Measurements from ENCODE around the gene SIRT1. TPM values are rescaled to one million over a fixed set of nuclear protein-coding genes. Genes with fewer than 3 reads are reported as not detected.

SIRT1 gene
- total and polyA plus RNA-seq, 10 of the 15 experiments (the other 5 are each of a cell fraction or from before 2014, with no cell fraction given), result 3.6 to 14.2 (median 10.2) TPM

DNA sequence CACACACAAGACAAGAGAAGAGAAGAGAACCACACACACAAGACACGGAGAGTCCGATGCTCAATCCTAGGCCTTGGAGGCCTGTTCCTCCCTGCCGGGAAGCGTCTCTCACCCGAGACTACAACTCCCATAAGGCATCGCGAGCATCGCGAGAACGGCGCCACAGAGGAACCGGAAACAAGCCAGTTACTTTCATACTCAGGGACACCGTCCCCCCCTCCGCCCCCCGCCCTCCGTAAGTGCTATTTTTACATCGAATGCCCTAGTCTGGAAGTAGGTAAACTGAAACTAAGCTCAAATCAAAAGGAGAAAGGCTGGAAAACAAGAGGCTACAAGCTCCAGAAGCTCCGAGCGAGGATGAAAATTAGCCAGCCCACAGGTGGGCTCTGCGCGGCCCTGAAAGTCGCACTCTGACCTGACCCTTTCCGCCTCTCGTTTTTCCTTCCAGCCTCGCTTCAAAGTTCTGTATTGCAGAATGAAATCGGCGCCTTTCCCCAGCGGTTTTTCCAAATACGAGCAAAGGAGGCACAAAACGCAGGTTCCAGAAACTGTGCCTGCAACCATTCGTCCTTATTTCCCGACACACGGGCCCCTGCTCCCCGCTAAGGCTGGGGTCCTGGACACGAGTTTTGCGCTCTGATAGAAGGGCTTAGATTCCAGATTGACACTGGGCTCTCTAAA lies 35.0 kb upstream of the SIRT1 start (continued):
- TF ChIP-seq ZBTB40 (IDR thresholded peaks at IDR 0.05; ENCODE audit: borderline replicate concordance) (peak; percentile 91), POLR2A (IDR thresholded peaks at IDR 0.05; ENCODE audit: low read depth, low read length) (peak; percentile 71), FOXK2 (IDR thresholded peaks at IDR 0.05) (0 out of 2 replicates have a peak, but pooled peaks have one; percentile 26), SUZ12 (IDR thresholded peaks at IDR 0.05; ENCODE audit: unreplicated experiment) (no peak), JUNB (IDR thresholded peaks at IDR 0.05) (no peak), CBX5 (IDR thresholded peaks at IDR 0.05; ENCODE audit: low read depth) (no peak), HDAC6 (IDR thresholded peaks at IDR 0.05; ENCODE audit: unreplicated experiment) (no peak), RAD21 (IDR thresholded peaks at IDR 0.05; ENCODE audit: insufficient read depth, low read depth, low read length) (no peak), HDGF (IDR thresholded peaks at IDR 0.05) (no peak), IRF3 (IDR thresholded peaks at IDR 0.05) (no peak), CHD1 (IDR thresholded peaks at IDR 0.05; ENCODE audit: low read depth, low read length) (no peak), EZH2 (IDR thresholded peaks at IDR 0.05; ENCODE audit: borderline replicate concordance, control insufficient read depth, low read depth, low read length) (no peak), SMAD1 (IDR thresholded peaks at IDR 0.05; ENCODE audit: low read depth, partially characterized antibody) (no peak), ZNF274 (IDR thresholded peaks at IDR 0.05; ENCODE audit: insufficient read depth, insufficient read length) (no peak), YBX1 (IDR thresholded peaks at IDR 0.05) (no peak)
- TF ChIP-seq, protein P1, sequence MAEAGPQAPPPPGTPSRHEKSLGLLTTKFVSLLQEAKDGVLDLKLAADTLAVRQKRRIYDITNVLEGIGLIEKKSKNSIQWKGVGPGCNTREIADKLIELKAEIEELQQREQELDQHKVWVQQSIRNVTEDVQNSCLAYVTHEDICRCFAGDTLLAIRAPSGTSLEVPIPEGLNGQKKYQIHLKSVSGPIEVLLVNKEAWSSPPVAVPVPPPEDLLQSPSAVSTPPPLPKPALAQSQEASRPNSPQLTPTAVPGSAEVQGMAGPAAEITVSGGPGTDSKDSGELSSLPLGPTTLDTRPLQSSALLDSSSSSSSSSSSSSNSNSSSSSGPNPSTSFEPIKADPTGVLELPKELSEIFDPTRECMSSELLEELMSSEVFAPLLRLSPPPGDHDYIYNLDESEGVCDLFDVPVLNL (IDR thresholded peaks at IDR 0.05; ENCODE audit: low read depth, low read length), result no peak
- TF ChIP-seq, protein P2, sequence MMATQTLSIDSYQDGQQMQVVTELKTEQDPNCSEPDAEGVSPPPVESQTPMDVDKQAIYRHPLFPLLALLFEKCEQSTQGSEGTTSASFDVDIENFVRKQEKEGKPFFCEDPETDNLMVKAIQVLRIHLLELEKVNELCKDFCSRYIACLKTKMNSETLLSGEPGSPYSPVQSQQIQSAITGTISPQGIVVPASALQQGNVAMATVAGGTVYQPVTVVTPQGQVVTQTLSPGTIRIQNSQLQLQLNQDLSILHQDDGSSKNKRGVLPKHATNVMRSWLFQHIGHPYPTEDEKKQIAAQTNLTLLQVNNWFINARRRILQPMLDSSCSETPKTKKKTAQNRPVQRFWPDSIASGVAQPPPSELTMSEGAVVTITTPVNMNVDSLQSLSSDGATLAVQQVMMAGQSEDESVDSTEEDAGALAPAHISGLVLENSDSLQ (IDR thresholded peaks at IDR 0.05), result peak; percentile 34; the same call in 1 of the 2 replicates
- TF ChIP-seq, protein P3, sequence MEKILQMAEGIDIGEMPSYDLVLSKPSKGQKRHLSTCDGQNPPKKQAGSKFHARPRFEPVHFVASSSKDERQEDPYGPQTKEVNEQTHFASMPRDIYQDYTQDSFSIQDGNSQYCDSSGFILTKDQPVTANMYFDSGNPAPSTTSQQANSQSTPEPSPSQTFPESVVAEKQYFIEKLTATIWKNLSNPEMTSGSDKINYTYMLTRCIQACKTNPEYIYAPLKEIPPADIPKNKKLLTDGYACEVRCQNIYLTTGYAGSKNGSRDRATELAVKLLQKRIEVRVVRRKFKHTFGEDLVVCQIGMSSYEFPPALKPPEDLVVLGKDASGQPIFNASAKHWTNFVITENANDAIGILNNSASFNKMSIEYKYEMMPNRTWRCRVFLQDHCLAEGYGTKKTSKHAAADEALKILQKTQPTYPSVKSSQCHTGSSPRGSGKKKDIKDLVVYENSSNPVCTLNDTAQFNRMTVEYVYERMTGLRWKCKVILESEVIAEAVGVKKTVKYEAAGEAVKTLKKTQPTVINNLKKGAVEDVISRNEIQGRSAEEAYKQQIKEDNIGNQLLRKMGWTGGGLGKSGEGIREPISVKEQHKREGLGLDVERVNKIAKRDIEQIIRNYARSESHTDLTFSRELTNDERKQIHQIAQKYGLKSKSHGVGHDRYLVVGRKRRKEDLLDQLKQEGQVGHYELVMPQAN (conservative IDR thresholded peaks at IDR 0.05), result no peak
- TF ChIP-seq, protein P4, sequence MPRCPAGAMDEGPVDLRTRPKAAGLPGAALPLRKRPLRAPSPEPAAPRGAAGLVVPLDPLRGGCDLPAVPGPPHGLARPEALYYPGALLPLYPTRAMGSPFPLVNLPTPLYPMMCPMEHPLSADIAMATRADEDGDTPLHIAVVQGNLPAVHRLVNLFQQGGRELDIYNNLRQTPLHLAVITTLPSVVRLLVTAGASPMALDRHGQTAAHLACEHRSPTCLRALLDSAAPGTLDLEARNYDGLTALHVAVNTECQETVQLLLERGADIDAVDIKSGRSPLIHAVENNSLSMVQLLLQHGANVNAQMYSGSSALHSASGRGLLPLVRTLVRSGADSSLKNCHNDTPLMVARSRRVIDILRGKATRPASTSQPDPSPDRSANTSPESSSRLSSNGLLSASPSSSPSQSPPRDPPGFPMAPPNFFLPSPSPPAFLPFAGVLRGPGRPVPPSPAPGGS (IDR thresholded peaks at IDR 0.05; ENCODE audit: borderline replicate concordance, insufficient read depth, low read depth, low read length, poor library complexity, severe bottlenecking), result no peak
